GM18861 (cell line): ENCODE results near the gene SLC2A3.
"Not testable (repeated sequence)": the region's sequence is repeated elsewhere in the genome, so short reads cannot be mapped to it uniquely, and the experiment has no call there.

Experiments used
- ATAC-seq: cut with Tn5 transposase; IDR thresholded peaks from one replicate; pipeline ENCODE4 v1.9.1; 2021; ENCODE audit not compliant: unreplicated experiment

The SLC2A3 gene

DNA sequence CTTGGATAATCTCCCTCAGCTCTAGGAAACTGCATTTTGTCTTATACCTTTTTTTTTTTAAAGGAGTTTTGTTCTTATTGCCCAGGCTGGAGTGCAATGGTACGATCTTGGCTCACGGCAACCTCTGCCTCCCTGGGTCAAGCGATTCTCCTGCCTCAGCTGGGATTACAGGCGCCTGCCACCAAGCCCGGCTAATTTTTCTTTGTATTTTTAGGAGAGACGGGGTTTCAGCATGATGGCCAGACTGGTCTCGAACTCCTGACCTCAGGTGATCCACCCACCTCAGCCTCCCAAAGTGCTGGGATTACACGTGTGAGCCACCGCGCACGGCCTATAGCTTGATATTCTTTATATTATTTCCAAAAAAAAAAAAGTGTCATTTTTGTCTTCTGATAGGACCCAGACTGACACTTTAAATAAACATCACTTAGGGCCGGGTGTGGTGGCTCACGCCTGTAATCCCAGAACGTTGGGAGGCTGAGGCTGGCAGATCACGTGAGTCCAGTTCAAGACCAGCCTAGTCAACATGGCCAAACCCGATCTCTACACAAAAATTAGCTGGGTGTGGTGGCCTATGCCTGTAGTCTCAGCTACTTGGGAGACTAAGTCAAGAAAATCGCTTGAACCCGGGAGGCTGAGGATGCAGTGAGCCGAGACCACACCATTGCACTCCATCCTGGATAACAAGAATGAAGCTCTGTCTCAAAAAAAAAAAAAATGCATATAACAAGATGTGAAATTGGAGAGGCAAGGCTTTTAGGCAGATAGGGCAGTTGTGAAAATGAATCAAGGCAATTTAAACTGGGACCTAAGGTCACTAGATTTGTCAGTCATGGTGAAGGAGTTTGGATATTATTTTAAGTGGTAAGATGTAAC is 18.4 kb downstream of the SLC2A3 start:
- no peak for ATAC-seq

DNA sequence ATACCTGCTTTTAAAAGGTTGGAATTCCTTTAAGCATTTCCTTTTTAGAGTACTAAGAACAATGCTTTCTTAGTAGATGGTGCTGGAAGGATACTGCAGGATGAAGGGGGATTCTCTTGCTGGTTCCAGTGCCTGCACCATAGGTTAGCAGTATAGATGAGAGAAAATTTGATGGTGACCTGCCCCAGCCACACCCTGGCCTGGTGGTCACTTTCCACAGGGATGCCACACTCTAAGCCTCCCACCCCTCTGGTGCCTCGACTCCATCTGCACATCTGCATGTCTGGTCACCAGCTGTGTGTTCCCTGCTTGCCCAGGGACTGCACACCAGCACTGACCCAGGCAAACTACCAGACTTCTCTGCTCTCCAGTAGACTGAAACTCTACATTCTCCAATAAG is 19.1 kb downstream of the SLC2A3 start:
- no peak for ATAC-seq

DNA sequence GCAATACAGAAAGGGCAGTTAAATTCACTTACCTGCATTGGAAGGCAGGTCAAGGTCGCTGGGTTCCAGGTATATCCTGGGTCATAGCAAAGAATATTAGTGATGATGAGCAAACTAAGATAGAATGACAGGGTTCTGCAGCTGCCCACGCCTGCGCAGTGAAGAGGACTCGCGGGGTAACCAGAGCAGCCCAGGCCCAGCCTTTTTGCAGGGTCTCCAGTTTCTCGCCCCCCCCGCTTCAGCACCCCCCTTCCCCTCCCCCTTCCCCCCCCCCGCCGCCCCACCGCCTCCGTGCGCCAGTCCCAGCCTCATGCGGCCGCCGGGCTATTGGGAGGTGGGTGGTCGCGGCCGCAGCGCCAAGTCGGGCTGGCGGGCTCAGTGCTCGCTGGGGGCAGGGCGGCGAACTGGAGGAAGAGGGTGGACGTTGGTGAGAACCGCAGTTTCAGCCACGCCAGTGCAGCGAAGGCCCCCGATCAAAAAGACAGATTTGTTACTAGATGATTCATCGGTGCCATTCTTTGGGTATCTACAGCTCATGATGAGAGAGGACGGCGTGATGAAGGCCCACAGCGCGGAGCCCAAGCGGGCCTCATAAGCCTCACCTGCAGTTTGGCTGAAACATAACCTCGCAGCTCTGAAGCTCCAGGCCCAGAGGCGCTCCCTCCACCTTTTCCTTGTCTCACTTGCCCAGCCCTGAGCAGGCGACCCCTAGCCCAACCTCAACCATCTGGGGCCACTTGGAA is 20.2 kb downstream of the SLC2A3 start:
- ATAC-seq, result no peak

DNA sequence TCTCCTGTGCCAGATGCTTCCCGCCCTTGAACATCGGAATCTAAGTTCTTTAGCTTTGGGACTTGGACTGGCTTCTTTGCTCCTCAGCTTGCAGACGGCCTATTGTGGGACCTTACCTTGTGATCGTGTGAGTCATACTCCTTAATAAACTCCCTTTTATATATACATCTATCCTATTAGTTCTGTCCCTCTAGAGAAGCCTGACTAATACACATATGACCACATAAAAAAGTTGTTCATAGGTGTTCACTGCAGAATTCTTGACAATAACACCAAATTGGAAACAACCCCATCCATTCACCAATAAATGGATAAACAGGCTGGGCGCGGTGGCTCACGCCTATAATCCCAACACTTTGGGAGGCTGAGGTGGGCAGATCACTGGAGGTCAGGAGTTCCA is 25.9 kb downstream of the SLC2A3 start:
- not testable (repeated sequence) for ATAC-seq

DNA sequence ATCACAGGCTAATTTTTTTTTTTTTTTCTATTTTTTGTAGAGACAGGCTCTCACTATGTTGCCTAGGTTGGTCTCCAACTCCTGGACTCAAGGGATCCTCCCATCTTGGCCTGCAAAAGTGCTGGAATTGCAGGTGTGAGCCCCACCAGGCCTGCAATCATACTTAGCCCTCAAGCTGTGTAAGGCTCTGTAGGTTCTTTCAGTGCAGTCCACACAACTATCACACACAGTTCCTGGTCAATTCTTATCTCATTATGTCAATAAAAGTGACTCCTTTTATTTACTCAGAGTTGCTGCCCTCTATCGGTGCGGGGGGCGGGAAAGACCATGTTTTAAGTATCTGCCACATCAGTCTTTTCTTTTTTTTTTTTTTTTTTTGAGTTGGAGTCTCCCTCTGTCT is 29.0 kb downstream of the SLC2A3 start:
- no peak for ATAC-seq

DNA sequence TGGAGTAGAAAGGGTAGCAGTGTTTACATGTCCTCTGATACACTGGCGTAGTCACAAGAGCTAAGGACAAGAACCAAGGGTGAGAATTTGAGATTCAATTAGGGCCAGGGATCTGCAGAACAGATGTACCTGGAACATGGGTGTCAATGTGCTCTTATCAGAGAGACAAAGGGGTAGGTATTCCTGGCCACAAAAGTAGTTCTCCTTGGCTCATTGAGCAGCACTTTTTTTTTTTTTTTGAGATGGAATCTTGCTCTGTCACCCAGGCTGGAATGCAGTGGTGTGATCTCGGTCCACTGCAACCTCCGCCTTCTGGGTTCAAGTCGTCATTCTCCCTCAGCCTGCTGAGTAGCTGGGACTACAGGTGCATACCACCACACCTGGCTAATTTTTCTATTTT is 29.7 kb downstream of the SLC2A3 start:
- not testable (repeated sequence) for ATAC-seq

DNA sequence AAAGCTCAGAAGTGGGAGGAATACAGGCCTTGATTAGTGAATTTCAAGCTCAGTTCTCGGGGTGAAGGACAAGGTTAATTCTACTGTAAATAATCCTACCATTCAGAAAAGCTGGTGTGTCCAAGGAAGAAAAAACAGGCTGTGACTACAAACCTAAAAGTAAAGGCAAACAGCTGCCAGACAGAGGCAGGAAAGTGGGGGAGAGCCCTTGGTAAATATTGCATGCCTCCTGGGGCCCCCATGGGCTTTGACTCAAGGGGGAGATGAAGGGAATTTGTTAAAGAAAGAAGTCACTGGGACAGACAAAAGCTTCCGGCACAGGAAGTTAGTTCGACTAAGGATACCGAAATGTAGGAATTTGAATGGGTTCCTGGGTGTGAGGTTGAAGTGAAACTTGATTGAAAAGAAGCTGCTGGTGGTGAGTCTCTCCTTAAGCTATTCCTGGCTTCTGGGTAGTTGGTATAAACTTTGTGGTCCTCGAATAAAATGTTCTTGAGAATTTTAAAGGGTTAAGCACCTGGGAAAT is 30.3 kb downstream of the SLC2A3 start:
- not testable (repeated sequence) for ATAC-seq

DNA sequence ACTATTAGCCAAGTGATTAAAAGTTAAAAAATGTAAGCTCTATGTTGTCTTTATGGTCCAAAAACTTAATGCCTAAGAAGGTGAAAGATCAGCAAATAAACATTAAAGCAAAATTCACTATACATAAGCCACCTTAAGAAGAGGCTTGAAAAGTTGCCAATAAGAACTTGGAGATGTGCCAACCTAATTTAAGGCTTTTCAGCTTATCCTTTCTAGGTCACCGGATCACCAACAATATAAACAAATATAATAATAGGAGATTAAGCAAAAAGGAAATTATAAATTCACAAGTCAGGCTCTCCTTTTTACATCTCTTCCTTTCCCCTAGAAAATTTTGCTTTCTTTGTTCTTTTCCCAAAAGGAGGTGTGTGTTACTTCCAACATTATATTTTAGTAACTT is 30.9 kb downstream of the SLC2A3 start:
- ATAC-seq, result no peak

DNA sequence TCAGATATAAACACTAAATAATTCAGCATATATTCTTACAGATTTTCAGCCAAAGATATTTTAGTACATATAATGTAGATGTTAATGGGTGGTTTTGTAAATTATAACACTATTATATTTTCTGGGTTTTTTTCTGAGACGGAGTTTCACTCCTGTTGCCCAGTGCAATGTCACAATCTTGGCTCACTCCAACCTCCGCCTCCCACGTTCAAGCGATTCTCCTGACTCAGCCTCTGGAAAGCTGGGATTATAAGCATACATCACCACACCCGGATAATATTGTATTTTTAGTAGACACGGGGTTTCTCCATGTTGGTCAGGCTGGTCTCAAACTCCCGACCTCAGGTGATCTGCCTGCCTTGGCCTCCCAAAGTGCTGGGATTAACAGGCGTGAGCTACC is 33.6 kb downstream of the SLC2A3 start:
- ATAC-seq, result not testable (repeated sequence)

DNA sequence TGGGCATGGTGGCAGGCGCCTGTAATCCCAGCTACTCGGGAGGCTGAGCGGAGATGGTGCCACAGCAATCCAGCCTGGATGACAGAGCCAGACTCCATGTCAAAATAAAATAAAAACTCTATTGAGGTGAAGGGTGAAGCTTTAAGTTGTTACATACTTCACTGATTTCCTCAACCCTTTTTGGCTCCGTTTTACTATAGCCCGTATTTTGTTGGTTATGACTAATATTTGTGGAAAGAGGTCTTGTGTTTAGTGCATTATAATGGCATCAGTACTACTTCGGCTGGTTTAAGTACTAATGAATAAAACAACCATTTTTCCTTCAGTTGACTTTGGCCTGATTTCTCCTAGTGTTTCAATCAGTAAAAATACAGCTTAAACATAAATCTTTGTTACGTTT is 36.2 kb downstream of the SLC2A3 start:
- no peak for ATAC-seq

DNA sequence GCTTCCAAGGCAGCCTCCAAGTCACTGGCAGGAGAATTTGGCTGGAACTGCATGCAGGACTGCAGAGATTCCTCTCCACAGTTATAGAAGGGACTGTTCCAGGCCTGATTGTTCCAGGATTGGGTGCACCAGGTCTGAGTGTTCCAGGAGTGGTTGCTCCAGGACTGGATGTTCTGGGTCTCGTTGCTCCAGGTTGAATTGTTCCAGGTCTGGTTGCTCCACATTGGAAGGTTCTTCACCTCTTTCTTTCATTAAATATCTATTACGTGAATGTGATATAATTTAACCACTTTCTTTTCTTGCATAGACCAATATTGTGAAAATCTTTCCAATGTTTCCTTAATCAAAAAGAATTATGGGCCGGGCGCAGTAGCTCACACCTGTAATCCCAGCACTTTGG is 39.3 kb downstream of the SLC2A3 start:
- not testable (repeated sequence) for ATAC-seq

DNA sequence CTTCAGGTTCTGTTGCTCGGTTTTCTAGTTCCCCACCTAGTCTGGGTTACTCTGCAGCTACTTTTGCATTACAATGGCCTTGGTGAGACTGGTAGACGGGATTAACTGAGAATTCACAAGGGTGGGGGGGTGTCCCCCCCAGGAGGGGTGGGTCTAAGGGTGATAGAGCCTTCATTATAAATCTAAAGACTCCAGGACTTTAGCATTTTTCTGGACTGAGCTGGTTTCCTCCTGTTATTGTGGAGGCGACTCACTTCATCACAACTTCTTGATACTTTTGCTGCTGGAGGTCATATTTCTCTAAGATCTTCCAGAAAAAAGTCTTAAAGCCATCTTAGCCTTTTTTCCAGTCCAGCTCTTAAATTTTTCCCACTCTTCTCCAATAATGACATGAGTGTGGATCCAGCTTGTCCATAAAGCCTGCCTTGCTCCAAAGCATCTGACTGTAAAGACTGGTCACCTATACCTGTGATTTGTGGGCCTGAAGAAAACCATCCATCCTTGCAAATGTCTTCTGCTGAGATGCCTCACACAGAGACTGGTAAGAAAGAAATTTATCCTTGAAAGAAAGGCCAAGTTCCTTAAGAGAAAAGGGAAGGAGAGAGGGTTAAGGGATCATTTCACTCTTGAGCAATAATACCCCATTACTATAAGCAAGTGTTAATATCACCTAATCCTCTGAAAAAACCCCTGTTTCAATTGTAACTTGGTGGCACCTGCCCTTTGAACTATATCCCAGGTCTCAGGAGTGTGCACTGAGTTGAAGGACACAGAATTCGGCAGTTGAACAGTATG is 43.6 kb downstream of the SLC2A3 start:
- ATAC-seq, result no peak

DNA sequence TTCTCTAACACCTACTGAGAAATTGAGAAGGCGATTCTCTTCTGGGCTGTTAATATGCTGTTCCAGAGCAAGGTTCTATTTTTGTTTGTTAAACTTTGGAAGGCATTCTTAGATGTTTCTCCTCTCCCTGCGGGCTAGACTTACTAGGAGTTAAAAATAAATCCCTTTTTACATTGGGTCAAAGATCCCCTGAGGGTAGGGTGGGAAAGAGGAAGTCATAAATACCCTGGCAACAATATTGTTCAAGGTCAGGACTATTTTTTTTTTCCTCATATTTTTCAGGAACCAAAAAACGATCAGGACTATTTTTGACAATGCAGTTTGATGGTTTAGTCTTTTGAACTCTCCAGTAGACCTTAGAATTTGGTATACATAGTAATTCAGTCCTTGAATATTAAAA is 51.3 kb downstream of the SLC2A3 start:
- no peak for ATAC-seq

DNA sequence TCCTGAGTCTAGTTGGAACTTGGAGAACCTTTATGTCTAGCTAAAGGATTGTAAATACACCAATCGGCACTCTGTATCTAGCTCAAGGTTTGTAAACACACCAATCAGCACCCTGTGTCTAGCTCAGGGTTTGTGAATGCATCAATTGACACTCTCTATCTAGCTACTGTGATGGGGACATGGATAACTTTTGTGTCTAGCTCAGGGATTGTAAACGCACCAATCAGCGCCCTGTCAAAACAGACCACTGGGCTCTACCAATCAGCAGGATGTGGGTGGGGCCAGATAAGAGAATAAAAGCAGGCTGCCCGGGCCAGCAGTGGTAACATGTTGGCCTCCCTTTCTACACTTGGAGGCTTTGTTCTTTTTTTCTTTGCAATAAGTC is 54.3 kb downstream of the SLC2A3 start:
- ATAC-seq, result not testable (repeated sequence)

DNA sequence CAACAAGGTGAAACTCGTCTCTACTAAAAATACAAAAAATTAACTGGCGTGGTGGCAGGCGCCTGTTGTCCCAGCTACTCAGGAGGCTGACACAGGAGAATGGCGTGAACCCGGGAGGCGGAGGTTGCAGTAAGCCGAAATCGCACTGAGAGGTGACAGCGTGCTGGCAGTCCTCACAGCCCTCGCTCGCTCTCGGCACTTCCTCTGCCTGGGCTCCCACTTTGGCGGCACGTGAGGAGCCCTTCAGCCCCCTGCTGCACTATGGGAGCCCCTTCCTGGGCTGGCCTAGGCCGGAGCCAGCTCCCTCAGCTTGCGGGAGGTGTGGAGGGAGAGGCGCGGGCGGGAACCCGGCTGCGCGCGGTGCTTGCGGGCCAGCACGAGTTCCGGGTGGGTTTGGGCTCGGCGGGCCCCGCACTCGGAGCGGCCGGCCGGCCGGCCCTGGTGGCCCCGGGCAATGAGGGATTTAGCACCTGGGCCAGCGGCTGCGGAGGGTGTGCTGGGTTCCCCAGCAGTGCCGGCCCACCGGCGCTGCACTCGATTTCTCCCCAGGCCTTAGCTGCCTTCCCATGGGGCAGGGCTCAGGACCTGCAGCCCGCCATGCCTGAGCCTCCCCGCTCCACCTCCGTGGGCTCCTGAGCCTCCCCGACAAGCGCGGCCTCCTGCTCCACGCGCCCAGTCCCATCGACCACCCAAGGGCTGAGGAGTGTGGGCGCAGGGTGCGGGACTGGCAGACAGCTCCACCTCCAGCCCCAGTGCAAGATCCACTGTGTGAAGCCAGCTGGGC is 54.8 kb downstream of the SLC2A3 start:
- ATAC-seq, result not testable (repeated sequence)

DNA sequence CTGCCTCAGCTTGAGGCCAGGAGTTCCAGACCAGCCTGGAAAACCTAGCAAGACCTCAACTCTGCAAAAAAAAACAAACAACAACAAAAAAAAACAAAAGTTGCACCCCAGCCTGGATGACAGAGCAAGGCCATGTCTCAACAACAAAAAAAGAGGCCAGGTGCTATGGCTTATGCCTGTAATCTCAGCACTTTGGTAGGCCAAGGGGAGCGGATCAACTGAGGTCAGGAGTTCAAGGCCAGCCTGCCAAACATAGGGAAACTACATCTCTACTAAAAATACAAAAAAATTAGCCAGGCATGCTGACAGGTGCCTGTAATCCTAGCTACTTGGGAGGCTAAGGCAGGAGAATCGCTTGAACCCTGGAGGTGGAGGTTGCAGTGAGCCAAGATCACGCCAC is 56.7 kb downstream of the SLC2A3 start:
- ATAC-seq, result no peak

DNA sequence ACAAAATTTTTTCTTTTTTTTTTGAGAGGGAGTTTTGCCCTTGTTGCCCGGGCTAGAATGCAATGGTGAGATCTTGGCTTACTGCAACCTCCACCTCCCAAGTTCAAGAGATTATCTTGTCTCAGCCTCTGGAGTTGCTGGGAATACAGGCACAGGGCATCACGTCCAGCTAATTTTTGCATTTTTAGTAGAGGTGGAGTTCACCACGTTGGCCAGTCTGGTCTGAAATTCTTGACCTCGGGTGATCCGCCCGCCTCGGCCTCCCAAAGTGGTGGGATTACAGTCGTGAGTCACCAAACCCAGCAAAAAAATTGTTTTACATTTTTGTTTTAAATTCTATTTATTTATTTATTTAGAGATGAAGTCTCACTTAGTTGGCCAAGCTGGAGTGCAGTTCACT is 58.6 kb downstream of the SLC2A3 start:
- no peak for ATAC-seq

DNA sequence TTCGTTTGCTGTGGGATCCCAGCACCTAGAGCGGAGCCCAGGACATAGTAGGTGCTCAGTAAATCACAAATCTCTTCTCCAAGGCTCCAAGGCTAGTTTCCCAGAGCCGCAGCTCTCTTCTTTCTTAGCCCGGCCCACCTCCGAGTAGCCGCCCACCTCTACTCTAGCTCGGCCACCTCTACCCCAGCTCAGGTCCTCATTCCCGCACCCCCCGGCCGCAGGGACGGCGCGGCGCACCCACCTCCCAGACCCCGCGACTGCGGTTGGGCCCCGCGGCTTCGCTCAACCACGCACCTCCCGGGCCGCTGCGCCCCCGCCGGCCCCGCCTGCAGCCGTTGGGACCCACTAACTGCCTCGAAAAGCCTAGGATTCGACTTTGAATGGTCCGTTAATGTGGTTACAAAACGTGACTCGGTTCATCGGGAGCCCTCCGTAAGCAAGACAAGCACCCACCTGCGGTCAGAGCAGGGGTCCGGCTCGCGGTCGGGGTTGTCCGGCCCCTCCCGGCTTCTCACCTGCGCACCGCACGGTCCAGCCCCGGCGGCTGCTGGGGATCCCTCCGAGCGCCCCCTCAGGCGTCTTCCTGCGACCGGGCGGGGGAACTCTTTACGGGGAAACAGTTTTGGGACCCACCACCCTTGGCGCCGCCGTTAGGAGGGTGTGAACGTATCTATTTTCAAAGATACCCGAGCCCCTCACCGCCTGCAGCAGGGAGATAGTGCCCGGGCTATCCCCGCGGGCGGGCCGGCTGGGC is 63.2 kb downstream of the SLC2A3 start, which contains the start of gene SLC2A14:
Gene SLC2A14, minus strand, starts transcription at position 350 of the 754 bp plus-strand sequence. CDS start 3,035 bp downstream, outside the sequence.
- no peak for ATAC-seq

DNA sequence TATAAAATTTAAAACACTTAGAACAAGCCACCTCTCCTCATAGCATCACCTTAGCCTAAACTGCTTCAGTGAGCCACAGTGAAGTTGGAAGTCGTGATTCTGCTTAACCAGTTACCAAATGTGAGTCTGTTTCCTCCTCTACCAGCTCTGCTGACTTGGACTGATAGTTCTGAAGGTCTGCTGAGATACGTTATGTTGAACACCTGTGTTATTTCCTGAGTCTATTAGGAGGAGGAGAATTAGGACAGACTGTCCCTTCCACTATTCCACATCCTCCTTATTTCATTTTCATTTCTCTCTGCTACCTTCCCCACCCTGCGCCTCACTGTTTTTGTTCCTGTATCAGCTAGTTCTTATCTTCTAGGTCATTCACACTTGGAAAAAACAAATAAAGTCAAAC is 65.7 kb downstream of the SLC2A3 start:
- ATAC-seq, result no peak
